ENCODE data around the gene MTA3.
"Not testable (repeated sequence)": the region's sequence is repeated elsewhere in the genome, so short reads cannot be mapped to it uniquely, and the experiment has no call there.

Gene MTA3

DNA sequence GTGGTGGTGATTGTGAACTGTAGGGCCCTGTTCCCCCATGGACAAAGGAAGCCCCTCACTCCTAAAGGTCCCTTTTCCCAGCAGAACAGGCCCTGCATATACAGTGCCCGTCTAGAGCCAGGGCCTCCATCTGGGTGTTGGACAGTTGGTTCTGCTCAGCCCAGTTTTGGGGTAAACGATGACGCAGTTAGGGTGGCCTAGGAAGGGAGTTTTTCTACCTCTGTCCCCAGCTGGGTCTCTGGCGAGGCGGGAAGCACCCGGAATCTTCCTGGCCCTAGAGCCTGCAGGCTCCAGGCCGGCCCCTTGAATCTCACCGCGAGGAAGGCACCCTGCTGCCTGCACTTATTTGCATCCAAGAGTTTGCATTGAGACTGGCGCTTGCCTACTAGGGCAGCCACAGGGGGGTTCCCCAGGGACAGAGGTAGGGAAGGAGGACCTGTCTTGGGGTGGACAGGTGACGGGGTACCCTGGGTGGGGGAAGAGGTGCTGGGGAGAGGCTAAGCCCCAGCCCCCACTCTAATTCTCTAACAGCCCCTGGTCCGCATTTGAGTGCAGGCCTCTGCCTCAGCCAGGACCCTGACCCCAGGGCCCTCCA is 529 bp upstream of the MTA3 start:
- peak; percentile 77 for DNase-seq (ENCODE audit: low spot score)

DNA sequence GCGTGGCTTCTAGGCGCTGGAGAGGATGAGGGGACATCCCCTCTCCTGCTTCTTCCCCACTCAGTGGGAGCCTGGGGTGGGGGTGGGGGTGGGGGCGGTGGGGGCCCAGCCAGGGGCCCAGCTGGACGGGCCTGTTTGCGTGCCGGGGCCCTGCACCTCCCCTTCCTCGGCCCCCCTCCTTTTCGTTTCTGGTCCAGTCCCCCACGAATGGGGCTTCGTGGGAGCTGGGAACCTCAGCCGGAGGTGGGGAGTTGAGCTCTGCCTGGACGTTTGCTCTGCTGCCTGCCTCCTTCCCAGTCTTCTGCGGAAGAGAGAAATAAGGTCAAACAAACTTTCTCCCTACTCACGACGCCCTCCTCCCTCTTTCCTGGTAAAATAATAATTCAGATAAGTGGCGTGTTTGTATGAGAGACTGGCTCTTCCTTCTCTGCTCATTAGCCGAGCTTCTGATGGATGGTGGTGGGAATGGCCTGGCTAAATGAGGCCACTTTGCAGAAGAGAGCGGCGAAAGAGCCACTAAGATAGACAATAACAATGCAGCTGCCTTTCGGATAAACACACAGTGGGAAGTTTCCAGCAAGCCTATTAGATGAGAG is 782 bp downstream of the MTA3 start:
- DNase-seq (ENCODE audit: low spot score) = peak; percentile 55

DNA sequence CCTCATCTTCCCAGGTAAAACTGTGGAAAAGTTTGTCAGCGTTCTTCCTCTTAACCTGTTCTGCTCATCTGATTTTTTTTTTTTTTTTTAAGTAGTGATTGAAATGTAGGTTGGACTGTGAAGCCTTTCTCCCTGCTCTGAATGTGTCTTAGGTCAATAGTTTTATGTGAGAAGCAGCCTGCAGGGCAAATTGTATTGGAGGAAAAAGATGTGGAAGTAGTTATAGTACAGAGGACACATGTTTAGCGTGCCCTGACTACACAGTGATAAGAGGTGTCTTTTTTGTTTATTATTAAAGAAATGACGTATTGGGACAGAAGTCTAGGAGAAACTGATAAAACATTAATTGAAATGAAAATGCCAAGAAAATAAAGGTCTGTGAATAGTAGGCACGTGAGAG is 1.5 kb downstream of the MTA3 start:
- no peak for DNase-seq (ENCODE audit: low spot score)

DNA sequence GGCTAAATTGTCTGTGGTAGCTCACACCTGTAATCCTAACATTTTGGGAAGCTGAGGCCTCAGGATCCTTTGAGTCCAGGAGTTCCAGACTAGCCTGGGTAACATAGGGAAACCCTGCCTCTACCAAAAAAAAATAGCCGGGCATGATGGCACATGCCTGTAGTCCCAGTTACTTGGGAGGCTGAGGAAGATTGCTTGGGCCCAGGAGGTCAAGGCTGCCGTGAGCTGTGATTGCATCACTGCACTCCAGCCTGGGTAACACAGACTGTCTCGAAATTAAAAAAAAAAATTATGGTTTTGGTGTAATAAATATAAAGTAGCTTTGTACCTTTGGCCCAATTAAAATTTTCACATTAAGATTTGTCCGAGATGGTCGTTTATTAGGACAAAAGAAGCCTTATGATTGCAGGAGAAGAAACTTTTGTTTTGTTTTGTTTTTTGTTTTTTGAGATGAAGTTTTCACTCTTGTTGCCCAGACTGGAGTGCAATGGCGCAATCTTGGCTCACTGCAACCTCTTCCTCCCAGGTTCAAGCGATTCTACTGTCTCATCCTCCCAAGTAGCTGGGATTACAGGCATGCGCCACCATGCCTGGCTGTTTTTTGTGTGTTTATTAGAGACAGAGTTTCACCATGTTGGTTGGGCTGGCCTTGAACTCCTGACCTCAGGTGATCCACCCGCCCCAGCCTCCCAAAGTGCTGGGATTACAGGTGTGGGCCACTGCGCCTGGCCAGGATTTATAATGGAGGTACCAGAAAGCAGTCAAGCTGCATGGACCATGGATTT is 4.1 kb downstream of the MTA3 start:
- no peak for DNase-seq (ENCODE audit: low spot score)

DNA sequence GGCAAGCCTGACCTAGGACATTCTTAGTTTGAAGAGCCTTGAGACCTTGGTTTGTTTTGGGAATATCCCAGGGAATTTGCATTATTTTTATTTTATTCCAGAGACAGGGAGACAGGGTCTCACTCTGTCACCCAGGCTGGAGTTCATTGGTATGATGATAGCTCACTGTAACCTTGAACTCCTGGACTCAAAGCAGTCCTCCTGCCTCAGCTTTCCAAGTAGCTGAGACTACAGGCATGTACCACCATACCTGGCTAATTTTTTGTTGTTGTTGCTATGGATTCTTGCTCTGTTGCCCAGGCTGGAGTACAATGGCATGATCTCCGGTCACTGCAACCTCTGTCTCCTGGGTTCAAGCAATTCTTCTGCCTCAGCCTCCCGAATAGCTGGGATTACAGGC is 4.8 kb downstream of the MTA3 start:
- no peak for DNase-seq (ENCODE audit: low spot score)

DNA sequence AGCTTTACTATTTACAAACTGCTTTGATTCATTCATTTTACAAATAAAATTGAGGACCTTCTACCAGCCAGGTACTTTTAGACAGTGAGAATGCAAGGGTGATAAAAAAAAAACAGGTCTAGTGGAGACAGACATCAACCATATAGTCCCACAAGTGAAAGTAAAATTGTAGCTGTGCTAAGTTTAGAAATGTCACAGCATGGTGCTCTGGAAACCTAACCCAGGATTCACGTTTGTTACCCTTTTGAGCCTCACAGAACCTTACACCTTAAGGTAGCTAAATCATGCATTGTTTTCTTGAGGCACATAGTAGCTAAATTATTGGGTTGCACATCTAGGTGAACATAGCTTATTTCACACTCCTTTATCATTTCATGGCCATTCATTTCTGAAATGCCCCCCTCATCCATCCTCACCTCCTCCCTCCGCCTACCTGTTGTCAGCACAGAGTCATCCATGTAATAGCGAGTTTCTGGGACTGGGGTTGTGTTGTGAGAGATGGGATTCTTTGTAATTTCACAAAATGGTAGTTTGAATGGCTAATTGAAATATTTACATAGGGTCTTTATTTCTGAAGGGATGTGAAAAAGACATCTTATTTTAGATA is 7.1 kb downstream of the MTA3 start:
- DNase-seq (ENCODE audit: low spot score) = no peak

DNA sequence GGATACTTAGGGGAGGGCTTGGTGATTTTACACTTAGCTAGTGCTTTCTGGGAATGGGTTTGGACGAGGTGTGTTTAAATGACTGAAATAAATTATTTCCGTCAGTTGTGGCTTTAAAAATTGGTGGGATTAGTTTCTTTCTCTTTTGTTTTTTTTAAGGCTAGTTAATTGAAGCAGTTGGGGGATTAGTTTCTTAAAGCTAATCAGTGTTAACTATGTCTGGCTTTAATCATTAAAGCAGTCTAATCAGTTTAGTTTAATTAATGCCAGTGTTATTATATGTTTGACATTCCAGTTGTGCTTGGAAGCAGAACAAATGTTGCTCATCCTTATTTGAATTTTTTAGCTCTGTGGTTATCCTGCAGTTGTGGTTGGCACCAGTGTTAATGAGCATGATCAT is 10.2 kb downstream of the MTA3 start:
- no peak for DNase-seq (ENCODE audit: low spot score)

DNA sequence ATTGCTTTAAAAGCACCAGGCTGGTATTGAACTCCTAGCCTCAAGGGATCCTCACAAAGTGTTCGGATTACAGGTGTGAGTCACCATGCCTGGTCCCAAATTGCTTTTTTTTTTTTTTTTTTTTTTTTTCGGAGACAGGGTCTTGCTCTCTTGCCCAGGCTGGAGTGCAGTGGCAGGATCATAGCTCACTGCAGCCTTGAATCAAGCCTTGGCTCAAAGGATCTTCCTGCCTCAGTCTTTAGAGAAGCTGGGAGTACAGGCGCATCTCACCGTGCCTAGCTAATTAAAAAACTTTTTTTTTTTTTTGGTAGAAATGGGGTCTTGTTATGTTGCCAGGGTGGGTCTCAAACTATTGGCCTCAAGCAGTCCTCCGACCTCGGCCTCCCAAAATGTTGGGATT is 12.8 kb downstream of the MTA3 start:
- no peak for DNase-seq (ENCODE audit: low spot score)

DNA sequence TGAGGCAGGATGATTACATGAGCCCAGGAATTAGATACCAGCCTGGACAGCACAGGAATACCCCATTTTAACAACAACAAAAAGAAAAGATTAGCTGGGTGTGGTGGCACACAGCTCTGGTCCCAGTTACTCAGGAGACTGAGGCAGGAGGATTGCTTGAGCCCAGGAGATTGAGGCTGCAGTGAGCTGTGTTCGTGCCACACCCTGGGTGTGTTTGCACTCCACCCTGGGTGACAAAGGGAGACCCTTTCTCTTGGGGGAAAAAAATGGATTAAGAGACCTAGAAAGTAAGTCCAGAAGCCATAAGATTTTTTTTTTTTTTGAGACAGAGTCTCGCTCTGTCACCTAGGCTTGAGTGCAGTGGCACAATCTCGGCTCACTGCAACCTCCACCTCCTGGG is 16.2 kb downstream of the MTA3 start:
- DNase-seq (ENCODE audit: low spot score) = not testable (repeated sequence)

DNA sequence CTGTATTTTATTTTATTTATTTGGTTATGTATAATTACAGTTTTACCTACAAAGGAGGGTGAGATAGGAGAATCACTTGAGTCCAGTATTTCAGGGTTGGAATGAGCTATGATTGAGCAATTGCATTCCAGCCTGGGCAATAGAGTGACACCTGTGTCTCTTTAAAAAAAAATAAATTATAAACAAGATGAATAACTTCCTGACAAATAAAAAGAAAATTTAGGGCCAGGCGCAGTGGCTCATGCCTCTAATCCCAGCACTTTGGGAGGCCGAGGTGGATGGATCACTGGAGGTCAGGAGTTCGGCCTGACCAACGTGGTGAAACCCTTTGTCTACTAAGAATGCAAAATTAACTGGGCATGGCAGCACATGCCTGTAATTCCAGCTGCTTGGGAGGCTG is 17.3 kb downstream of the MTA3 start:
- DNase-seq (ENCODE audit: low spot score) = no peak

DNA sequence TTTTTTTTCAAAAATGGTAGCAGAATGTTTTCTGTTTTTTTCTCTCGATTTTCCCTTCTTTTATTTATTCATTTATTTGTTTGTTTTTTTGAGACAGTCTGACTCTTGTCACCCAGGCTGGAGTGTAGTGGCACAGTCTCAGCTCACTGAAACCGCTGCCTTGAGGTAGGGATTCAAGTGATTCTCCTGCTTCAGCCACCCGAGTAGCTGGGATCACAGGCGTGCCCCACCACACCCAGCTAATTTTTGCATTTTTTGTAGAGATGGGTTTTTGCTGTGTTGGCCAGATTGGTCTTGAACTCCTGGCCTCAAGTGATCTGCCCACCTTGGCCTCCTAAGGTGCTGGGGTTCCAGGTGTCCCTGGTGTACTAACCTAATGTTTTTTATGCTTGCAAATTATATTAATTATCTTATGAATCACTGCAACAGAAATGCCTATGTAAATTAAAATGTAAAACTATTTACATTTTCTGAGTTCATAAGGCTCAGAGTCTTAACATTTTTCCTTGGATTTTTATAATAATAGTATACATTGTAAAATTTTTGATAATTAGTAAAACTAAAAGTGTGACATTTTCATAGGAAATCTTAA is 19.2 kb downstream of the MTA3 start:
- no peak for DNase-seq (ENCODE audit: low spot score)

DNA sequence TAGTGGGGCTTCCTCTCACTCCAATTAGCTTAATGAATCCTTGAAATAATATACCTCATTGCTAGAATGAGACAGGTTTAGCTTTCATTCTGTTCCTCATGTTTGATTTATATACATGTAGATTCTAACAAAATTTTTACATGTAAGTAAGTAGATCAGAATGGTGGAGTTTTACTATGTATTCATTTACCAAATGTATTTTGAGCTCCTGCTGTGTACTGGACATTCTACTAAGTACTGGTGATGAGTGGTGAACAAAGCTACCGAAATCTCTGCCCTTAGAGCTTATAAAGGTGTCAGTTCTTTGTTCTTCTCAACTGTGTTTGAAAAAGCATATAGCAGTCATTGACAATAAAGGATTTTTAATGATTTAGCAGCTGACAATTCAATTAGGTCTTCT is 19.7 kb downstream of the MTA3 start:
- DNase-seq (ENCODE audit: low spot score) = no peak

DNA sequence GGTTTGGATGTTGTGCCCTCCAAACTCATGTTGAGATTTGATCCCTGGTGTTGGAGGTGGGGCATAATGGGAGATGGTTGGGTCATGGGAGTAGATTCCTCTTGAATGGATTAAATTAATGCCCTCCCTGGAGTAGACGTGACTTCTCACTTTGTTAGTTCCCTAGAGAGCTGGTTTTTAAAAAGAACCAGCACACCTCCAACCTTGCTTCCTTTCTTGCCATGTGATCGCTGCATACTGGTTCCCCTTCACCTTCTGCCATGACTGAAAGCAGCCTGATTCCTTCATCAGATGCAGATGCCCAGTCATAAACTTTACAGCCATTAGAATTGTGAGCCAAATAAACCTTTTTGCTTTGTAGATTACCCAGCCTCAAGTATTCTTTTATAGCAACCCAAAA is 21.7 kb downstream of the MTA3 start:
- no peak for DNase-seq (ENCODE audit: low spot score)

DNA sequence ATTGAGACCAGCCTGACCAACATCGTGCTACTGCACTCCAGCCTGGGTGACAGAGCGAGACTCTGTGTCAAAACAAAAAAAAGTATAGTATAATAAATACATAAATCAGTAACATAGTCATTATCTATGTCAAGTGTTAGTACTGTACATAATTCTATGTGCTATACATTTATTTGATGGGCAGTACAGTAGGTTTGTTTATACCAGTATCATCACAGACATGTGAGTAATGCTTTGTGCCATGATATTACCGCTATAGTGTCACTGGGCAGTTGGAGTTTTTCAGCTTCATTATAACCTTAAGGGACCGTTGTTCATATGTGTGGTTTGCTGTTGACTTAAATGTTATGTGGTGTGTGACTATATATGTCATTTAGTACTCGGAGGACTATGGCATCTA is 24.9 kb downstream of the MTA3 start:
- no peak for DNase-seq (ENCODE audit: low spot score)

DNA sequence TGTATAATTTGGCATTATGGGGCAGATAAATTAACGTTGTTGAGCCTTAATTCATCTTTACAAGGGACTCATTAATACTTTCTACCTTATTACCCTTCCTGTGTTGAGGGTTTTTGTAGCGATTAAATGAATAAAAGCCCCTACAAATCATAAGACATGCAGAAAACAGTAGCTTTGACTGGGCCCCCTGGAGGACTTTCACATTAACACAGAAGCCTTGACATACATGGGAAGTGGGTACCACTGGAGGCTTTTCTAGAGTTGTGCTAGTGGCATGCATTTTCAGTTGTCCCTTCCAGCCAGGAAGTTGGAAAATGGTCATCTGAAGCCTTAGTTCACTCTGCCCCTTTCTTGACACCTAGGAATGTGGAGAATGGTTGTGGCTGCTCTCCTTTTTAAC is 30.2 kb downstream of the MTA3 start:
- DNase-seq (ENCODE audit: low spot score) = no peak

DNA sequence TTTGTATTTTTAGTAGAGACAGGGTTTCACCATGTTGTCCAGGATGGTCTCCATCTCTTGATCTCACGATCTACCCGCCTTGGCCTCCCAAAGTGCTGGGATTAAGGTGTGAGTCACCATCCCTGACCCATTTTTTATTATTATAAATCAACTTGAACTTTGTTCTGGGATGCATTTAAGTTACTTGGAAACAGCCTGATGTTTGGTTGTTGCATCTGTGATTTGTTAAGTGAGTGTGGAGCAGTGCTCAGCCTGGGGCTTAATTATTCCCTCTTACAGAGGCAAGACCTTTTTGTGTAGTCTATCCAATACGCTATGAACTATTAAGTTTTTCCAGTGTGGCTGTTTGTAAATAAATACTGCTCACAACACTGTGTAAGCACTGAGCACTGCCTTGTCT is 32.6 kb downstream of the MTA3 start:
- DNase-seq (ENCODE audit: low spot score) = no peak

DNA sequence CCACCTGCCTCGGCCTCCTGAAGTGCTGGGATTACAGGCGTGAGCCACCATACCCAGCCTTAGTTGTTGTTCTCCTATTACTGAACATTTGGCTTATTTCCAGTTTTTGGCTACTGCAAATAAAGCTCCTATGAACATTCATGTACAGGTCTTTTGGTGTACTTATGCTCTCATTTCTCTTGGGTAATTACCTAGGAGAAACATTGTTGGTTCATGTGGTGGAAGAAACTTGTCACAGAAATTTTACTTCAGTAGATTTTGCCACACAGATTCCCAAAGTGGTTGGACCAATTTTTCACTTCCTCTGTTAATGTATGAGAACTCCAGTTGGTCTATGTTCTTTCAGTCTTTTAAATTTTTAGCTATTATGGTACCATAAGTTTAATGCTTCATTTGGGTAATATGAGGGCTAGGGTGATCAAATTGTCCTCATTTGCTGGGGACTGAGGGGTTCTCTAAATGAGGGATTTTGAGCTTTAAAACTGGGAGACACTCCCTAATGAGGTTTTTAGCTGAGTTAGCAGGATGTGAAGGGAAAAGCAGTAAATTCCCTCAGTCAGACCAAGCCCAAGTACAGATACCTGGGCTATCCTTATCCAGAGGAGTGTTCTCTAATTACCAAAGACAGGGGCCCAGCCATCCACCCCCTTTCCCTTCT is 33.9 kb downstream of the MTA3 start:
- DNase-seq (ENCODE audit: low spot score) = no peak

DNA sequence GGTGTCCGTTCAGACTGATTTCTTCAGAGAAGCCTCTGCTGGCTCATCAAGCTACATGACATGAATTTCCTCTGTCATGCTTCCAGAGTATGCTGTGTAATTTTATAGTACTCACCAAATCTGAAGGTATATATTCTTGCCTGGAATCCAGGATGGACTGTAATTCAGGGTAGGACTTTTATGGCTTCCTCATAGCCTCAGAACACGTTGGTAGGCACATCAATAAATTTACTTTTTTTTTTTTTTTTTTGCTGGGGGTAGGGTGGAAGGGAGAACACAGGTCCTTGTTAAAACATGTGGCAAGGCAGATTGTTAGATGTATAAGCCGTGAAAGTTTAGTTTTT is 34.4 kb downstream of the MTA3 start:
- DNase-seq (ENCODE audit: low spot score) = no peak

DNA sequence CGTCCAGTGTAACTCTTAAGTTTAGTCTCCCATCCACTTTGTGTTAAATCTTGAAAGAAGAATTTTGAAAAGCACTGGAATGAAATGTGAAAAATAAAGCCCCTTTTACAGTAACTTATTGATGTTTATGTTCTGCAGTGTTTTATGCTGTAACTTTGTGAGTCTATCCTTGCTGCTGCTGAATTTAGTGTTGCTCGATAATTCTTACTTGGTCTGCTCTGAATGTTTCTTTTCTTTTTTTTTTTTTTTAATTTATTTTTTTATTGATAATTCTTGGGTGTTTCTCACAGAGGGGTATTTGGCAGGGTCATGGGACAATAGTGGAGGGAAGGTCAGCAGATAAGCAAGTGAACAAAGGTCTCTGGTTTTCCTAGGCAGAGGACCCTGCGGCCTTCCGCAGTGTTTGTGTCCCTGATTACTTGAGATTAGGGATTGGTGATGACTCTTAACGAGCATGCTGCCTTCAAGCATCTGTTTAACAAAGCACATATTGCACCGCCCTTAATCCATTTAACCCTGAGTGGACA is 36.0 kb downstream of the MTA3 start:
- DNase-seq (ENCODE audit: low spot score) = not testable (repeated sequence)

DNA sequence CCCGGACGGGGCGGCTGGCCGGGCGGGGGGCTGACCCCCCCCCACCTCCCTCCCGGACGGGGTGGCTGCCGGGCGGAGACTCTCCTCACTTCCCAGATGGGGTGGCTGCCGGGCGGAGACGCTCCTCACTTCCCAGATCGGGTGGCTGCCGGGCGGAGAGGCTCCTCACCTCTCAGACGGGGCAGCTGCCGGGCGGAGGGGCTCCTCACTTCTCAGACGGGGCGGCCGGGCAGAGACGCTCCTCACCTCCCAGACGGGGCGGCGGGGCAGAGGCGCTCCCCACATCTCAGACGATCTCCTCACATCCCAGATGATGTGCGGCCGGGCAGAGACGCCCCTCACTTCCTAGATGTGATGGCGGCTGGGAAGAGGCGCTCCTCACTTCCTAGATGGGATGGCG is 37.7 kb downstream of the MTA3 start:
- DNase-seq (ENCODE audit: low spot score) = not testable (repeated sequence)

DNA sequence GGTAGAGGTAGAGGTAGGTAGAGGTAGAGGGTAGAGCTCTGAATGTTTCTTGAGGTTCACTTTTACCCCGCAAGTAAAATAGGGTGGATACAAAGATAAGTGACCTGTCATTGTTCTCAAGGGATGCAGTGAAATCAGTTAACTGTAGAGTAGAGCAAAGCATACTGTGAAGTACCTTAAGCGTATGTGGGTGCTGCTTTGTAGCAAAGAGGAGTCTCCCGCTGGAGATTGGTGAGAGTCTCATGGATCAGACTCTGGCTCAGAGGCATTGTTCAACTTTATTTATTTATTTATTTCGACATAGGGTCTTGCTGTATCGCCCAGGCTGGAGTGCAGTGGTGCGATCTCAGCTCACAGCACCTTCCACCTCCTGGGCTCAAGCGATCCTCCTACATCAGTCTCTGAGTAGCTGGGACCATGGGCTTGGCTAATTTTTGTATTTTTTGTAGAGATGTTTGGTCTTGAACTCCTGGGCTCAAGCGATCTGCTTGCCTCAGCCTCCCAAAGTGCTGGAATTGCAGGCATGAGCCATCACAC is 38.7 kb downstream of the MTA3 start:
- no peak for DNase-seq (ENCODE audit: low spot score)

All from ecto neural progenitor cell (in vitro differentiated cells).